HFFc6 (cell line): Measurements from ENCODE around the gene C9orf85. TPM values are rescaled to one million over a fixed set of nuclear protein-coding genes. Genes with fewer than 3 reads are reported as not detected.
A peak's percentile ranks its signal among the peaks of the same experiment; 100 is the strongest.

Source experiments
- DNase-seq: peaks from one replicate; pipeline ENCODE4 v3.0.0-alpha.2; 2018
- H3K27ac Mint-ChIP-seq: 2 replicates; pipeline ENCODE4 v1.8.0; 2020; ENCODE audit warnings: mild to moderate bottlenecking, mixed read lengths
- H3K27me3 Mint-ChIP-seq: 2 replicates; pipeline ENCODE4 v1.8.0; 2021; ENCODE audit warnings: mild to moderate bottlenecking, moderate library complexity, mixed read lengths; ENCODE audit not compliant: insufficient read depth
- H3K36me3 Mint-ChIP-seq: 2 replicates; pipeline ENCODE4 v1.8.0; 2021; ENCODE audit warnings: low read depth, mixed read lengths
- H3K4me1 Mint-ChIP-seq: 2 replicates; pipeline ENCODE4 v1.8.0; 2020; ENCODE audit warnings: low read depth, mixed read lengths
- H3K4me3 Mint-ChIP-seq: 2 replicates; pipeline ENCODE4 v1.8.0; 2020; ENCODE audit warnings: mild to moderate bottlenecking, moderate library complexity, mixed read lengths
- H3K9me3 Mint-ChIP-seq: 2 replicates; pipeline ENCODE4 v1.8.0; 2020; ENCODE audit warnings: mild to moderate bottlenecking, mixed read lengths
- total RNA-seq, 6 experiments: library from RNA; stranded (reverse); fragmentation: NEBNext Ultra II Directional; extraction: Animal tissue kit (Norgen Biotek cat#: 25700); gene quantifications; 2 replicates in 1 of 6; 3 replicates in 5 of 6; pipeline ENCODE4 v1.2.3, GENCODE V29; 2021
- TF ChIP-seq, protein P1 (sequence below): fragments of 200-600 bp; sonication (generic); IDR thresholded peaks from 2 replicates; pipeline ENCODE4 v1.5.0; 2021; ENCODE audit warnings: antibody characterized with exemption, mild to moderate bottlenecking

The C9orf85 gene
- total RNA-seq, 6 experiments from 2014 or later: 14.1 to 17.9 (median 15.2) TPM

DNA sequence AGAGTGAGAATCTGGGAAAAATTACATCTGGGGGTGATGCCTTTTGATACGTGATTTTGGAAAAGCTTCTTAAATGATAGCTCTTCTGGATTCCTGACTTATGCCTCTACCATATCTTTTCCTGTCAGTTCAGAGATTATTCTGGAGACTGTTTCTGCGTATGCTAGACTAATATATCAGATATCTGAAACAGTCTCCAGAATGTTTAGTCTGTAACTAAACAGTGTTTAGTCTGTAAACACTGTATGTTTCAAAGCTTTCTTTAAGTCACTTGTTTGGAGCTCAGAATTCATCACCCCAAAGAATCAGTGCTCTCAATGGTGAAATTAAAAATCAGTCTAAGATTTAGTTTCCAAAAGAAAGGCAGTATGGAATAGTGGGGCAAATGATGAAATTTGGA lies 19.7 kb downstream of the C9orf85 start:
- H3K9me3 Mint-ChIP-seq: no peaks in the 10 kb centered on the region
- peaks cover 8% of the 10 kb centered on the region for H3K36me3 Mint-ChIP-seq
- no peak for DNase-seq
- TF ChIP-seq, protein P1, sequence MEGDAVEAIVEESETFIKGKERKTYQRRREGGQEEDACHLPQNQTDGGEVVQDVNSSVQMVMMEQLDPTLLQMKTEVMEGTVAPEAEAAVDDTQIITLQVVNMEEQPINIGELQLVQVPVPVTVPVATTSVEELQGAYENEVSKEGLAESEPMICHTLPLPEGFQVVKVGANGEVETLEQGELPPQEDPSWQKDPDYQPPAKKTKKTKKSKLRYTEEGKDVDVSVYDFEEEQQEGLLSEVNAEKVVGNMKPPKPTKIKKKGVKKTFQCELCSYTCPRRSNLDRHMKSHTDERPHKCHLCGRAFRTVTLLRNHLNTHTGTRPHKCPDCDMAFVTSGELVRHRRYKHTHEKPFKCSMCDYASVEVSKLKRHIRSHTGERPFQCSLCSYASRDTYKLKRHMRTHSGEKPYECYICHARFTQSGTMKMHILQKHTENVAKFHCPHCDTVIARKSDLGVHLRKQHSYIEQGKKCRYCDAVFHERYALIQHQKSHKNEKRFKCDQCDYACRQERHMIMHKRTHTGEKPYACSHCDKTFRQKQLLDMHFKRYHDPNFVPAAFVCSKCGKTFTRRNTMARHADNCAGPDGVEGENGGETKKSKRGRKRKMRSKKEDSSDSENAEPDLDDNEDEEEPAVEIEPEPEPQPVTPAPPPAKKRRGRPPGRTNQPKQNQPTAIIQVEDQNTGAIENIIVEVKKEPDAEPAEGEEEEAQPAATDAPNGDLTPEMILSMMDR: no peak
- H3K4me3 Mint-ChIP-seq: peak overlapping the region; percentile 64; the same call in 1 of the 2 replicates
- peak overlapping the region; percentile 67 for H3K27ac Mint-ChIP-seq
- H3K4me1 Mint-ChIP-seq: peaks cover 84% of the 10 kb centered on the region
- no peaks in the 10 kb centered on the region; the same call in 1 of the 2 replicates for H3K27me3 Mint-ChIP-seq

DNA sequence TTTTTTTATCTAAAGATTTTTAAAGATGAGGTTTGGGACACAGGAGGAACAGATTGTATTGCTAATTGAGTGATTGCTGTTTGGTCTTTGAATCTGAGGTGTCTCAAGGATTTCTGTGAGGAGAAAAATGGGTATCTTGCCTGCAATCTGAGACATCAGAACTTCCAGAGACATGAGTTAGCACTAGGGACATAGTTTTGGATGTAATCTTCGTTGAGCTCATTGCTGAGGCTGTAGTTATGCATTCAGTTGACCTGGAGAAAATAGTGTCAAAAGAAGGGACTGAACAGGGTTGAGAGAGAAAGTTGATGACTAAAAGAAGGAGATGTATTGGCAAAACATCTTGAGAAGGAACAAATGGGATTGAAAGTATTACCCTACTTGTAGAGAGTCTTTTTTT lies 24.6 kb downstream of the C9orf85 start:
- peaks cover 78% of the 10 kb centered on the region for H3K4me1 Mint-ChIP-seq
- peak overlapping the region; percentile 2; the same call in 1 of the 2 replicates for H3K4me3 Mint-ChIP-seq
- peaks cover 14% of the 10 kb centered on the region for H3K36me3 Mint-ChIP-seq
- peak; percentile 50 for DNase-seq
- H3K27ac Mint-ChIP-seq: peak overlapping the region; percentile 66
- H3K27me3 Mint-ChIP-seq: no peaks in the 10 kb centered on the region
- H3K9me3 Mint-ChIP-seq: no peaks in the 10 kb centered on the region
- TF ChIP-seq, protein P1: no peak

DNA sequence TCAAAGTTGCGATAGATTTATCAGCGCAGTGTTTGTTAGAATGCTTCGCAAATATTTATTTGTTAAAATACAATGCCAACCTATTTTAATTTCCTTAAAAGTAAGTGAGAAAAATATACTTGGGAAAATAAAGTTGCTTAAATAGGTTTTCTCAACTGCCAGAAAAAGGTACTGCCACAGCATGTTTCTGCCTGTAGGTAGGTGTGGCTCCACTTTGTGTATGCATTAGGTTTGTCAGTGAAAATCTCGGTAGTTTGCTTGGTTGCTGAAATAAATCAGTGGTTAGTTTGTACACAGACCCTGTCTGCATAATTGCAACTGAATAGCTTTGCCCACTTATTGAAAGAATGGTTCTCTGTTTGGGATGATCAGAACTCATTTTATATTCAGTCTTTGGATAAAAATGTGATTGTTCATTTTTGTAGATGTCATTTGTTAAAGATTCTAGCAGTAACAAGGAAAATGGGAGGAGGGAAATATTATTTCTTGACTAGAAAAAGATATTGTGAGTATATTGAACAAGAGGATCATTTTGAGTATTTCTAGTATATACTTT lies 25.7 kb downstream of the C9orf85 start:
- Mint-ChIP-seq H3K27ac (peak overlapping the region; percentile 15), H3K36me3 (peaks cover 14% of the 10 kb centered on the region), H3K9me3 (no peaks in the 10 kb centered on the region), H3K4me3 (0 out of 2 replicates have a peak overlapping the region, but pooled peaks have one; percentile 11), H3K4me1 (peaks cover 78% of the 10 kb centered on the region), H3K27me3 (no peaks in the 10 kb centered on the region)
- TF ChIP-seq, protein P1: no peak
- DNase-seq: no peak

DNA sequence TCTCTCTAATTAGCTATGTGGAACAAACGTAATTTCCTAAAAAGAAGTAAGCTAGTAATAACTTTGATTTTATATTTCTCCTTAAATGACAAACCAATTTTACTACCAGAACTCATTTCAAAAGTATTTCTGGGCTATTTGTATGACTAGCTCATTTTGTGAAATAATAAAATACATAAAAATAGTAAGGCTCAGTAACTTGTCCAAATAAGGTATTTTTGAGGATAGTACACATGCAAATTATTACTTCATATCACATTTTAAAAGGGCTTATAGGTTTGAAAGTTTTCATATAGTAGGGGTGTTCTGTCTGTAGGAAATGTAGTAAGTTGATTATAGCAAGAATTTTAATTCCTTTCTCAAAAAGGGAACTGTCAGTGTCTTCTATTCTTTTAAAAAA lies 26.5 kb downstream of the C9orf85 start:
- DNase-seq: no peak
- no peak overlapping the region for H3K27ac Mint-ChIP-seq
- H3K27me3 Mint-ChIP-seq: no peaks in the 10 kb centered on the region
- TF ChIP-seq, protein P1: no peak
- peaks cover 76% of the 10 kb centered on the region for H3K4me1 Mint-ChIP-seq
- H3K9me3 Mint-ChIP-seq: no peaks in the 10 kb centered on the region
- no peak overlapping the region for H3K4me3 Mint-ChIP-seq
- peaks cover 9% of the 10 kb centered on the region for H3K36me3 Mint-ChIP-seq

DNA sequence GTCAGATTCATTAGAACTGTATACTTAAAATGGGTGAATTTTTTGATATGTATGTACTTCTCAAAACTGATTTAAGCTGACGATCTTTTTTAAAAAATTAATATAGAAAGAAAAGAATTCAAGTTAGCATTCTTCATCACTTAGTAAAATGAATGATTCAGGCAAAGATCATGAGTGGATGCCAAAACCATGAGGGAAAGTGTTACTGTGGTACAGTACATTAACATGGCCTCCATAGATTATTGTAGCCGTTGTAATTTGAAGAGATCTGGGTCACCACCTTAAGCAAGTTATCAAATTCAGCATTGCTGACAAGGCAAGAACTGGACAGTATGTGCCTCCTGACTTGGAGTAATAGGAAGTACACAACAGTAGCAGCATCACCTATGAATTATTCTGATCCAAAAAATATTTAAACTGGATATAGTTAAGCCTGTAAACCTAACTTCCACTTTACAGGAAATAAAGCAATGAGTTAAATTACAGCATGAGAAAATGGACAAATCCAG lies 29.7 kb downstream of the C9orf85 start:
- DNase-seq: peak; percentile 42
- Mint-ChIP-seq H3K4me3 (peak overlapping the region; percentile 3; the same call in 1 of the 2 replicates), H3K27me3 (no peaks in the 10 kb centered on the region), H3K36me3 (peaks cover 6% of the 10 kb centered on the region; the same call in 1 of the 2 replicates), H3K4me1 (peaks cover 81% of the 10 kb centered on the region), H3K27ac (peak overlapping the region; percentile 47), H3K9me3 (no peaks in the 10 kb centered on the region)
- TF ChIP-seq, protein P1: no peak
